NT2/D1 (cell line): ENCODE results near the gene SYT1.

Experiments used
- SUZ12 ChIP-seq: IDR thresholded peaks from 2 replicates; pipeline ENCODE4 v1.6.1; 2011; ENCODE audit not compliant: insufficient read length, insufficient read depth; ENCODE audit errors: extremely low read depth
- YY1 ChIP-seq: IDR thresholded peaks from 2 replicates; pipeline ENCODE4 v1.6.1; 2011; ENCODE audit not compliant: insufficient read length, insufficient read depth
- ZNF274 ChIP-seq: IDR thresholded peaks from 2 replicates; pipeline ENCODE4 v1.6.1; 2011; ENCODE audit warnings: mild to moderate bottlenecking, low read depth, low read length

DNA sequence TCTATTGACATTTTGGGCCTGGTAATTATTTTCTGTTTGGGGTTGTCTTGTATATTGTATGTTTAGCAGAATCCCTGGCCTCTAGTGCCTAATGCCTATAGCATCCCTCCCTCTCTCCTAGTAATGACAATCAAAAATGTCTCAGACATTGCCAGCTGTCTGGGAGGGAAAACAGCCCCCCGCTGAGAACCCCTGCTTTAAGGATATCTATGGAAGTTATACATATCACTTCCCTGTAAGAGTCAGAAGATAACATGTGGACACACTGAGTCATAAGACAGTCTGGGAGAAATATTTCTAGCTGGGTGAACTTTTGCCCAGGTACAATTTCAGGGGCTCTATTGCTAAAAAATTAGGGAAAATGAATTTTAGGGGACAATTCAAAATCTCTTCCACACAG is 571.2 kb downstream of the SYT1 start:
- TF ChIP-seq SUZ12 (no peak), YY1 (no peak), ZNF274 (no peak)
